Adrenal gland (tissue), 12 donors: ENCODE data around the gene ODF2. TPM values are rescaled to one million over a fixed set of nuclear protein-coding genes. Genes with fewer than 3 reads are reported as not detected.

Experiments used
- DNase-seq, 7 donors: peaks; one replicate each; pipeline ENCODE4 v3.0.0-alpha.2; 2019 to 2020
- H3K27ac ChIP-seq, 5 donors: fragments of 200-600 bp; sonication (generic) in 4 of 5; 1 replicate in 3 of 5; 2 replicates in 2 of 5; pipeline versions ENCODE4 v1.5.1 to v1.8.0; 2016 to 2020; ENCODE audit warnings: mild to moderate bottlenecking in 1 of 5
- H3K27me3 ChIP-seq: fragments of 200-600 bp; 2 replicates; pipeline ENCODE4 v1.8.0; 2021
- H3K36me3 ChIP-seq, 2 donors: fragments of 200-600 bp; replicated peaks in 1 of 2; 1 replicate in 1 of 2; 2 replicates in 1 of 2; pipeline versions ENCODE4 v1.5.1 to v1.8.0; 2018 to 2022
- H3K4me1 ChIP-seq, 2 donors: fragments of 200-600 bp; replicated peaks in 1 of 2; 1 replicate in 1 of 2; 2 replicates in 1 of 2; pipeline versions ENCODE4 v1.5.1 to v1.8.0; 2018 to 2021
- H3K4me3 ChIP-seq, 4 donors: fragments of 200-600 bp; sonication (generic) in 3 of 4; one replicate each; pipeline ENCODE4 v1.5.1; 2016 to 2018
- H3K9me3 ChIP-seq, 3 donors: fragments of 200-600 bp; sonication (generic) in 1 of 3; replicated peaks in 1 of 3; 1 replicate in 2 of 3; 2 replicates in 1 of 3; pipeline versions ENCODE4 v1.5.1 to v1.8.0; 2016 to 2021
- POLR2A ChIP-seq, 2 donors: fragments of 450-650 bp; IDR thresholded peaks; one replicate each; pipeline ENCODE4 v1.6.1; 2017; ENCODE audit warnings: antibody characterized with exemption in 2 of 2, mild to moderate bottlenecking in 2 of 2, moderate library complexity in 1 of 2
- WGBS, 4 donors: extraction: QIAGEN DNeasy Blood & Tissue Kit in 2 of 4; methylation state at CpG; one replicate each; pipeline versions ENCODE4 v1.1.5 to v1.1.7; 2013 to 2017; 5-methylcytosine and 5-hydroxymethylcytosine counted together
- intact Hi-C, 2 donors: fragments of 100-400 bp; cut with DNase I; formaldehyde crosslinking; loops; one replicate each; pipeline versions ENCODE4 v1.14.1 to v1.15.0; 2022 to 2023
- polyA plus RNA-seq, 3 donors: library from polyadenylated mRNA; stranded (reverse); fragments of 200-250 nt in 2 of 3; fragments of 350-450 nt in 1 of 3; fragmentation: Illumina TruSeq in 1 of 3; extraction: RNeasy Lipid Tissue Mini Kit (QIAGEN cat#74804) in 1 of 3; gene quantifications; one replicate each; pipeline ENCODE4 v1.2.3, GENCODE V29; 2013 to 2014
- small RNA-seq, 2 donors: library from RNA; depleted of rRNA; stranded (forward); fragments of <200 nt; gene quantifications; one replicate each; pipeline ENCODE3, GENCODE V24; 2016
- total RNA-seq, 9 donors: library from RNA; depleted of rRNA in 4 of 9; stranded (reverse); fragments of >200 nt in 4 of 9; fragments of 120-200 nt in 1 of 9; fragmentation: NEBNext Ultra II Directional in 1 of 9; extraction: Animal tissue kit (Norgen Biotek cat#: 25700) in 1 of 9; gene quantifications; one replicate each; pipeline versions ENCODE4 v1.1.0 to v1.2.4, GENCODE V29; 2013 to 2023
- TF ChIP-seq, protein P1 (sequence below), 6 experiments: fragments of 450-650 bp in 4 of 6; fragments of 200-600 bp in 2 of 6; sonication (generic) in 1 of 6; IDR thresholded peaks; 1 replicate in 5 of 6; 2 replicates in 1 of 6; pipeline versions ENCODE4 v1.5.1 to v1.8.0; 2016 to 2021; ENCODE audit warnings: antibody characterized with exemption in 6 of 6, mild to moderate bottlenecking in 2 of 6, moderate library complexity in 1 of 6
- donor health status: healthy with polysubstance abuse.
- donor health status: Bipolar disorder and iron deficiency.
- donor health status: DM: yes; HTN: yes; CAD: no.
- donor health status: DM: no; HTN: no; CAD: no.
- donor health status: DM: no; HTN: no; CAD: no.
- donor health status: DM: yes; HTN: yes; CAD: no.

ODF2 gene
- total and polyA plus RNA-seq, 12 donors, result 10.2 to 21.6 (median 16.1) TPM

DNA sequence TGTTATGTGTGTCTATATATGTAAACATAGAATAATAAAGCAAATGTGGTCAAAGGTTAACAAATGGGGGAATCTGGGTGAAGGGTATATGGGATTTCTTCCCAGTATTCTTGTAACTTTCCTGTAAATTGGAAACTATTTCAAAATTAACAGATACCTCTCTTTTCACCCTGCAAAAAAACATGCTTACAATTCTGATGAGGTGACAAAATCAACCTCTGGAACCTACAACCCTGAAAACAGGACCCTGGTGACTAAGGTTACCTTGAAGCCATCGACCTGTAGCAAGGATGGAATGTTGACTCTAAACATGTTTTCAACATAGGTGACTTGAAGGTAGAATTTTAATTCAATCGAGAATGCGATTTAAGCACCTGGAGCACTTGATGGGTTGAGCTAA lies 90.7 kb downstream of the ODF2 start:
- TF ChIP-seq POLR2A (IDR thresholded peaks at IDR 0.05), result no peak
- TF ChIP-seq, protein P1, sequence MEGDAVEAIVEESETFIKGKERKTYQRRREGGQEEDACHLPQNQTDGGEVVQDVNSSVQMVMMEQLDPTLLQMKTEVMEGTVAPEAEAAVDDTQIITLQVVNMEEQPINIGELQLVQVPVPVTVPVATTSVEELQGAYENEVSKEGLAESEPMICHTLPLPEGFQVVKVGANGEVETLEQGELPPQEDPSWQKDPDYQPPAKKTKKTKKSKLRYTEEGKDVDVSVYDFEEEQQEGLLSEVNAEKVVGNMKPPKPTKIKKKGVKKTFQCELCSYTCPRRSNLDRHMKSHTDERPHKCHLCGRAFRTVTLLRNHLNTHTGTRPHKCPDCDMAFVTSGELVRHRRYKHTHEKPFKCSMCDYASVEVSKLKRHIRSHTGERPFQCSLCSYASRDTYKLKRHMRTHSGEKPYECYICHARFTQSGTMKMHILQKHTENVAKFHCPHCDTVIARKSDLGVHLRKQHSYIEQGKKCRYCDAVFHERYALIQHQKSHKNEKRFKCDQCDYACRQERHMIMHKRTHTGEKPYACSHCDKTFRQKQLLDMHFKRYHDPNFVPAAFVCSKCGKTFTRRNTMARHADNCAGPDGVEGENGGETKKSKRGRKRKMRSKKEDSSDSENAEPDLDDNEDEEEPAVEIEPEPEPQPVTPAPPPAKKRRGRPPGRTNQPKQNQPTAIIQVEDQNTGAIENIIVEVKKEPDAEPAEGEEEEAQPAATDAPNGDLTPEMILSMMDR (IDR thresholded peaks at IDR 0.05), result no peak
- Histone ChIP-seq H3K36me3 (peaks cover 0 to 8% of the 10 kb centered on the region in 2 donors), H3K9me3 (no peaks in the 10 kb centered on the region), H3K27ac (no peak overlapping the region), H3K4me1 (peaks cover 0 to 5% of the 10 kb centered on the region in 2 donors), H3K27me3 (no peaks in the 10 kb centered on the region), H3K4me3 (no peak overlapping the region)
- no peak for DNase-seq
- WGBS, 4 donors, result 68 to 84% (median 77%) methylated on average over 3 of the region's 3 CpGs
- intact Hi-C loops, result no loop called here

DNA sequence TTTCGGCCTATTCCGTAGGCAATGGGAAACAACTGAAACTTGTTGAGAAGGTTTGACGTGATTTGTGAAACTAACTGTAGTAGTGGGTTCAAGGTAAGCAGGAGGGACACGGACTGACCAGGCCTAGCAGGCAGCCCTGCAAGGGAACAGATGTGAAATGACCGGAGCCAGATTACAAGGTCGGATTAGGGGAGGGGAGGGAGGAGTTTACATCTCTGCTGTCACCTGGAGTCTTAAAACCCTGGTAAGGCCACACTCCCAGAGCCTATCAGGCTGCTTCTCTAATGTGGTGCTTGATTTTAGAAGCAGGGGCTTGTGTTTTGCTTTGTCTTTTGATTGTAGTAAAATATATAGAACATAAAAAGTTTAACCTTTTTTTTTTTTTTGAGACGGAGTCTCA lies 93.1 kb downstream of the ODF2 start:
- no peaks in the 10 kb centered on the region for H3K36me3 ChIP-seq
- H3K4me3 ChIP-seq, result no peak overlapping the region
- WGBS, 4 donors, result 84 to 91% (median 88%) methylated on average over 7 of the region's 7 CpGs
- no peaks in the 10 kb centered on the region for H3K27me3 ChIP-seq
- no peak overlapping the region for H3K27ac ChIP-seq
- H3K4me1 ChIP-seq, result peaks cover 3 to 15% of the 10 kb centered on the region in 2 donors
- intact Hi-C loops, result no loop called here
- H3K9me3 ChIP-seq, result no peaks in the 10 kb centered on the region
- DNase-seq, result no peak
- TF ChIP-seq, protein P1 (IDR thresholded peaks at IDR 0.05), result no peak
- no peak for TF ChIP-seq POLR2A (IDR thresholded peaks at IDR 0.05)

DNA sequence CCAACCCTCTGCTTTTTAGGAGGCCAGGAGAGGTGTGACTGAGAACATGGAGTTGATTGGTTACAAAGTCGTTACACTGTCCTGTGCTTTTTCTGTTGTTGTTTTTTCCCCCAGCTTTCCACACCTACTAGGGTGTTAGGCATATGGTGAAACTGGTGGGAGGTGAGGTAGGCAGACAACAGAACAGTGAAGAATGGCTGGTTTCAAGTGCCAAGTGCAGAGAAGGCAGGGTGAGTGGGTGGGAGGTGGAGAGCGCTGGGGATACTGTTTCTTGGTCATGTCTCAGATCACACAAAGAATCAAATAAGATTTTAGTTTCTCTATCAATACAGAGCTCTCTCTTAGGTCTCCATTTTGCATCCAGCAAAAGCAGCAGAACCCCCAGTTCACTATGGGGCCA lies 94.4 kb downstream of the ODF2 start:
- TF ChIP-seq, protein P1 (IDR thresholded peaks at IDR 0.05), result no peak
- TF ChIP-seq POLR2A (IDR thresholded peaks at IDR 0.05), result no peak
- Histone ChIP-seq H3K27ac (peak overlapping the region in 2 of 5 donors; percentile 94 to 98), H3K4me3 (no peak overlapping the region), H3K36me3 (no peaks in the 10 kb centered on the region), H3K4me1 (peaks cover 15 to 28% of the 10 kb centered on the region in 2 donors), H3K27me3 (no peaks in the 10 kb centered on the region), H3K9me3 (no peaks in the 10 kb centered on the region)
- intact Hi-C loops, result no loop called here
- no peak for DNase-seq
- 75 to 84% (median 84%) methylated on average over 2 of the region's 2 CpGs for WGBS, 4 donors

Small RNA genes lying within 50 kb of the gene (small RNA-seq; reads per million reads assigned to genes)
- 0 reads per million in 2 donors for gene RNU7-171P

Other genes starting within 250 kb of the ODF2 start
- gene GOLGA2, start 180.0 kb upstream of the ODF2 start, total RNA-seq, result 10 to 100 TPM; 35.8 to 92.8 (median 79.2) TPM
- gene GOLGA2, start 180.0 kb upstream of the ODF2 start, polyA plus RNA-seq, result 100 to 1,000 TPM in 2 of 3 donors, 10 to 100 TPM in 1; 87.7 to 221 (median 124) TPM
- 10 to 100 TPM; 17.7 to 58.9 (median 27.8) TPM for gene SWI5, start 179.7 kb upstream of the ODF2 start, total RNA-seq
- 10 to 100 TPM; 20.2 to 30.1 (median 25.0) TPM for gene SWI5, start 179.7 kb upstream of the ODF2 start, polyA plus RNA-seq
- gene TRUB2, start 133.6 kb upstream of the ODF2 start, total RNA-seq, result 10 to 100 TPM; 15.0 to 68.2 (median 43.5) TPM
- 10 to 100 TPM; 20.7 to 55.2 (median 23.7) TPM for gene TRUB2, start 133.6 kb upstream of the ODF2 start, polyA plus RNA-seq
- 10 to 100 TPM; 47.3 to 96.8 (median 68.6) TPM for gene COQ4, start 133.2 kb upstream of the ODF2 start, total RNA-seq
- 100 to 1,000 TPM in 2 of 3 donors, 10 to 100 TPM in 1; 35.8 to 111 (median 109) TPM for gene COQ4, start 133.2 kb upstream of the ODF2 start, polyA plus RNA-seq
- gene SLC27A4, start 115.5 kb upstream of the ODF2 start, total RNA-seq, result 10 to 100 TPM in 8 of 9 donors, 1 to 10 TPM in 1; 6.6 to 30.3 (median 19.9) TPM
- gene SLC27A4, start 115.5 kb upstream of the ODF2 start, polyA plus RNA-seq, result 10 to 100 TPM in 2 of 3 donors, 1 to 10 TPM in 1; 9.9 to 40.0 (median 21.3) TPM
- gene URM1, start 84.6 kb upstream of the ODF2 start, total RNA-seq, result 10 to 100 TPM; 34.7 to 87.1 (median 51.0) TPM
- gene URM1, start 84.6 kb upstream of the ODF2 start, polyA plus RNA-seq, result 10 to 100 TPM; 22.8 to 40.2 (median 27.0) TPM
- gene CERCAM, start 35.1 kb upstream of the ODF2 start, total RNA-seq, result 10 to 100 TPM in 8 of 9 donors, 1 to 10 TPM in 1; 8.1 to 43.5 (median 16.8) TPM
- gene CERCAM, start 35.1 kb upstream of the ODF2 start, polyA plus RNA-seq, result 10 to 100 TPM in 2 of 3 donors, 1 to 10 TPM in 1; 5.1 to 34.2 (median 16.2) TPM
- gene GLE1, start 48.7 kb downstream of the ODF2 start, total RNA-seq, result 10 to 100 TPM; 23.6 to 81.9 (median 29.2) TPM
- gene GLE1, start 48.7 kb downstream of the ODF2 start, polyA plus RNA-seq, result 10 to 100 TPM; 13.1 to 33.4 (median 13.8) TPM
- gene SPTAN1, start 96.6 kb downstream of the ODF2 start, total RNA-seq, result 100 to 1,000 TPM; 136 to 316 (median 224) TPM
- gene SPTAN1, start 96.6 kb downstream of the ODF2 start, polyA plus RNA-seq, result 100 to 1,000 TPM; 167 to 278 (median 252) TPM
- 100 to 1,000 TPM in 2 of 9 donors, 10 to 100 TPM in 7; 20.4 to 192 (median 77.9) TPM for gene DYNC2I2, start 200.8 kb downstream of the ODF2 start, total RNA-seq
- 100 to 1,000 TPM in 1 of 3 donors, 10 to 100 TPM in 1, 1 to 10 TPM in 1; 7.5 to 119 (median 91.6) TPM for gene DYNC2I2, start 200.8 kb downstream of the ODF2 start, polyA plus RNA-seq
- 100 to 1,000 TPM; 122 to 327 (median 191) TPM for gene SET, start 233.2 kb downstream of the ODF2 start, total RNA-seq
- gene SET, start 233.2 kb downstream of the ODF2 start, polyA plus RNA-seq, result 100 to 1,000 TPM in 2 of 3 donors, 10 to 100 TPM in 1; 62.1 to 352 (median 105) TPM
- 1 to 10 TPM; 1.1 to 6.3 (median 3.6) TPM for gene PKN3, start 246.5 kb downstream of the ODF2 start, total RNA-seq
- 1 to 10 TPM in 2 of 3 donors, under 1 TPM in 1; 0.90 to 8.6 (median 8.1) TPM for gene PKN3, start 246.5 kb downstream of the ODF2 start, polyA plus RNA-seq